Esophagus muscularis mucosa (tissue), 4 donors: ENCODE measurements around the gene AAGAB.

ENCODE experiments used
- CTCF ChIP-seq, 3 experiments: fragments of 200-600 bp in 2 of 3; fragments of 450-650 bp in 1 of 3; sonication (generic) in 2 of 3; IDR thresholded peaks; one replicate each; pipeline ENCODE4 v1.5.1; 2017 to 2019; ENCODE audit warnings: antibody characterized with exemption in 3 of 3, mild to moderate bottlenecking in 2 of 3, moderate library complexity in 1 of 3
- EP300 ChIP-seq: sonication (generic); formaldehyde crosslinking; IDR thresholded peaks from one replicate; pipeline ENCODE4 v1.6.1; 2017; ENCODE audit warnings: antibody characterized with exemption
- POLR2AphosphoS5 ChIP-seq, 2 donors: sonication (generic); formaldehyde crosslinking; IDR thresholded peaks; one replicate each; pipeline ENCODE4 v1.6.1; 2017; ENCODE audit warnings: antibody characterized with exemption in 2 of 2

GRCh38 chr15:67296188-67296587 is 41.7 kb upstream of the AAGAB start:
- TF ChIP-seq EP300 (no peak), CTCF (IDR thresholded peaks at IDR 0.05) (no peak), POLR2AphosphoS5 (IDR thresholded peaks at IDR 0.05) (no peak)
